ENCODE measurements around the gene CPE. TPM values are rescaled to one million over a fixed set of nuclear protein-coding genes. Genes with fewer than 3 reads are reported as not detected.

CPE gene
- total RNA-seq, 3 donors from 2014 or later, result 106 to 129 (median 114) TPM

GRCh38 chr4:165515201-165515600 lies 136.4 kb downstream of the CPE start:
- intact Hi-C loops (cut with DNase I; ENCODE audit: low total_unique reads), result no loop called here
- no peak overlapping the region for H3K27ac ChIP-seq
- H3K9me3 ChIP-seq, result no peaks in the 10 kb centered on the region
- TF ChIP-seq CTCF (IDR thresholded peaks at IDR 0.05), result no peak
- TF ChIP-seq POLR2AphosphoS5 (IDR thresholded peaks at IDR 0.05), result no peak
- TF ChIP-seq POLR2A (IDR thresholded peaks at IDR 0.05), result no peak
- no peaks in the 10 kb centered on the region for H3K36me3 ChIP-seq
- no peak for DNase-seq (ENCODE audit: low spot score in 2 of 2)
- no peak overlapping the region for H3K4me3 ChIP-seq
- no peaks in the 10 kb centered on the region for H3K4me1 ChIP-seq
- H3K27me3 ChIP-seq, result no peaks in the 10 kb centered on the region

- H3K4me1 ChIP-seq, result no peaks in the 10 kb centered on the region
- no peaks in the 10 kb centered on the region for H3K9me3 ChIP-seq
- DNase-seq (ENCODE audit: low spot score in 2 of 2), result no peak
- no peak overlapping the region for H3K27ac ChIP-seq
- no peak overlapping the region for H3K4me3 ChIP-seq
- intact Hi-C loops (cut with DNase I; ENCODE audit: low total_unique reads), result no loop called here
- H3K36me3 ChIP-seq, result no peaks in the 10 kb centered on the region
- TF ChIP-seq POLR2AphosphoS5 (IDR thresholded peaks at IDR 0.05), result no peak
- no peak for TF ChIP-seq POLR2A (IDR thresholded peaks at IDR 0.05)
- TF ChIP-seq CTCF (IDR thresholded peaks at IDR 0.05), result no peak
- no peaks in the 10 kb centered on the region for H3K27me3 ChIP-seq
Observed at GRCh38 chr4:165516281-165516833, 137.5 kb downstream of the CPE start.

- Histone ChIP-seq H3K27ac (no peak overlapping the region), H3K4me3 (no peak overlapping the region), H3K9me3 (no peaks in the 10 kb centered on the region), H3K36me3 (no peaks in the 10 kb centered on the region), H3K27me3 (no peaks in the 10 kb centered on the region), H3K4me1 (no peaks in the 10 kb centered on the region)
- no peak for TF ChIP-seq POLR2AphosphoS5 (IDR thresholded peaks at IDR 0.05)
- TF ChIP-seq CTCF (IDR thresholded peaks at IDR 0.05), result no peak
- TF ChIP-seq POLR2A (IDR thresholded peaks at IDR 0.05), result no peak
- intact Hi-C loops (cut with DNase I; ENCODE audit: low total_unique reads), result no loop called here
- DNase-seq (ENCODE audit: low spot score in 2 of 2), result no peak
Observed at GRCh38 chr4:165517216-165517615, 138.4 kb downstream of the CPE start.

GRCh38 chr4:165518024-165518616 lies 139.3 kb downstream of the CPE start:
- Histone ChIP-seq H3K9me3 (no peaks in the 10 kb centered on the region), H3K27ac (no peak overlapping the region), H3K4me3 (no peak overlapping the region), H3K27me3 (no peaks in the 10 kb centered on the region), H3K4me1 (no peaks in the 10 kb centered on the region), H3K36me3 (no peaks in the 10 kb centered on the region)
- intact Hi-C loops (cut with DNase I; ENCODE audit: low total_unique reads), result no loop called here
- no peak for TF ChIP-seq POLR2AphosphoS5 (IDR thresholded peaks at IDR 0.05)
- TF ChIP-seq POLR2A (IDR thresholded peaks at IDR 0.05), result no peak
- no peak for TF ChIP-seq CTCF (IDR thresholded peaks at IDR 0.05)
- no peak for DNase-seq (ENCODE audit: low spot score in 2 of 2)

GRCh38 chr4:165518686-165519085 lies 139.9 kb downstream of the CPE start:
- TF ChIP-seq POLR2AphosphoS5 (IDR thresholded peaks at IDR 0.05) (no peak), POLR2A (IDR thresholded peaks at IDR 0.05) (no peak), CTCF (IDR thresholded peaks at IDR 0.05) (no peak)
- H3K27ac ChIP-seq, result no peak overlapping the region
- H3K9me3 ChIP-seq, result no peaks in the 10 kb centered on the region
- no peaks in the 10 kb centered on the region for H3K27me3 ChIP-seq
- H3K4me3 ChIP-seq, result no peak overlapping the region
- no peaks in the 10 kb centered on the region for H3K4me1 ChIP-seq
- H3K36me3 ChIP-seq, result no peaks in the 10 kb centered on the region
- DNase-seq (ENCODE audit: low spot score in 2 of 2), result no peak
- intact Hi-C loops (cut with DNase I; ENCODE audit: low total_unique reads), result no loop called here
